NCI-H446 treated with DMSO at 0.1 percent for 48 hours (cell line): ENCODE measurements around the gene RHBDF2.

Experiments
- DNase-seq: peaks from one replicate; lab custom pipeline; 2025; lab: John Stamatoyannopoulos, UW

Gene RHBDF2

DNA sequence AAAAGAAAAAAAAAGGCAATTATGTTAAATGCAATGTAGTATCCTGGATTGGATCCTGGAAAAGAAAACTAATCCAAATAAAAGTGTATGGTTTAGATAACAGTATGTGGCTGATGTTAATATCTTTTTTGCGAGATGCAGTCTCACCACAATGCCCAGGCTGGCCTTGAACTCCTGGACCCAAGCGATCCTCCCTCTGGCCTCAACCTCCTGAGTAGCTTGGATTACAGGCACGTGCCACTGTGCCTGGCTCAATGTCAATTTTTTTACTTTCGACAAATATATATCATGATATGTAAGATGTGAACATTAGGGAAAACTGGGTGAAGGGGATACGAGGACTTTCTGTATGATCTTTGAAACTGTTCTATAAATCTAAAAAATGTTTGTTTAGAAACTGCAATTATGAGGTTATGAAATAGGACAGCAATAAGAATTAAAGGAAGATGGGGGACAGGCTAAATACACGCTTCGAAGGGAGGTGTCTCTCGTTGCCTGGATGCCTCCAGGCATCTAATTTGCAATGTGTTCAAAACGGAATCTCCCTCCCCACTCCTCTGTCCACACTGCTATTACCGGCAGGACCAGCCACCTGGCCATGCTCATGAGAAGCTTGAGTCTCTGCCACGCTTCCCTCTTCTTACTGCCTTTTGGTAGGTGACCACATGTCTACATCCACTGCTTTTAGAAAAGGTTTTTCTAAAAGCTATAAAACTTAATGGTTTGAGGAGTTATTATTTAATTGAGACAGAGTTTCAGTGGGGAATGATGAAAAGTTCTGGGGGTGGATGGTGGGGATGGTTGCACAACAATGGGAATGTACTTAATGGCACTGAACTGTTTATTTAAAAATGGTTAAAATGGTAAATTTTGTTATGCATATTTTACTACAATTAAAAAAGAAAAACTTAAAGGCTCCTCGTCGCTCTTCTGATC is 63.5 kb downstream of the RHBDF2 start:
- no peak for DNase-seq

DNA sequence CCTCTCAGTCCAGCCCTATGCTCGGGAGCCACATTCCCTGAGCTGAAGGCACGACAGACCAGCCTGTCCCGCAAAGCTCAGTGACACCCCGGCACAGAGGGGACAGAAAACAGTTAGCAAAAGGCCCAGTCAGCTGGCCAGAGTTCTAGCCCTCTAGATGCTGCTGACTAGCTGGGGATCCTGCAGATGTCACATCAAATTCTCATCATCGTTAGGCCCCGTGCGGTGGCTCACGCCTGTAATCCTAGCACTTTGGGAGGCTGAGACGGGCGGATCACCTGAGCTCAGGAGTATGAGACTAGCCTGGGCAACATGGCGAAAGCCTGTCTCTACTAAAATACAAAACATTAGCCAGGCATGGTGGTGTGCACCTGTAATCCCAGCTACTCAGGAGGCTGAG is 65.5 kb downstream of the RHBDF2 start:
- DNase-seq, result no peak

DNA sequence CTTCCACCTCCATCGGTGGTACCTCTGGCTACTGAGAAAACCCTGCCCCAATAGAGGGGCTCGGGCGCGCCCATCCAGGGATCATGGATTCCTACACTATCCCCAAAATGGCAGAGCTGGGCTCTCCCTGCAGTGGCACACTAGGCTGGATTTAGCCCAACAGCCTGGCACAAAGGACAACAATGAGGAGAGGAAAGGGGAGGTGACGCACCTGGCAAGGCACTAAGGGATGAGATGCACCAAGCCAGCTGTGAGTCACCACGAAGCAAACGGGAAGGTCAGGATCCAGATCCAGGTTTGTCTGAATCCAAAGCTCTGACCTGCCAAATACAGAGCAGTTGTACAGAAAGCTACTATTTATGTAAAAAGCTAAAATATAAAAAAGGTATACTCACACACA is 66.4 kb downstream of the RHBDF2 start:
- no peak for DNase-seq

DNA sequence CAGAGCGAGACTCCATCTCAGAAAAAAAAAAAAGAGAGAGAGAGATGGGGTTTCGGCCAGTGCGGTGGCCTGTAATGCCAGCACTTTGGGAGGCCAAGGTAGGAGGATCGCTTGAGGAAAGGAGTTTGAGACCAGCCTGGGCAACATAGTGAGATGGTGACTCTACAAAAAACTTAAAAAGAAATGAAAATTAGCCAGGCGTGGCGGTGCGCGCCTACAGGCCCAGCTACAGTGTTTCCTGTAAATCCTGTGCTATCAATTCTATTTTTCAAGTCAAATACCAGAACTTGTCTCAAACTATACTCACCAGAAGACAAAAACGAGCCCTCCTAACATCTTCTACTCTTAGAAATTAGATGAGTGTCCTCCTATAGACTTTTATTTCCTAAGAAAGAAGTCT is 67.5 kb downstream of the RHBDF2 start:
- DNase-seq, result no peak

DNA sequence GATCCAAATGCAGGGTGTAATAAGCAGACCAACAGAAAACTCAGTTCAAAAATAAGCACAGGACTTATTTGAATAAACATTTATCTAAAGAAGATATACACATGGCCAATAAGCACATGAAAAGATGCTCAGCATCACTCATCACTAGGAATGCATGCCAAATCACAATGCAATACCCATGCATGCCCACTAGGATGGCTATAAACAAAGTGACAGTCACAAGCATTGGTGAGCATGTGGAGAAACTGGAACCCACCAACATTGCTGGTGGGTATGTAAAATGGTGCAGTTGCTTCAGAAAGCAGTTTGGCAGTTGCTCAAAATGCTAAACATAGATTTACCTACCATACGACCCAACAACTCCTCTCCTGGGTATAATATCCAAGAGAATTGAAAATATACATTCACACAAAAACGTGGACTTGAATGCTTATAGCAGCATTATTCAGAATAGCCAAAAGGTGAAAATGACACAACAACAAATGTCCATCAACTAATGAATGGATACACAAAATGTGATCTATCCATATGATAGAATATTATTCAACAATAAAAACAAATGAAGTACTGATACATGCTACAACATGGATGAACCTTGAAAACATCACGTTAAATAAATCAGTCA is 68.4 kb downstream of the RHBDF2 start:
- DNase-seq, result peak; percentile 5

DNA sequence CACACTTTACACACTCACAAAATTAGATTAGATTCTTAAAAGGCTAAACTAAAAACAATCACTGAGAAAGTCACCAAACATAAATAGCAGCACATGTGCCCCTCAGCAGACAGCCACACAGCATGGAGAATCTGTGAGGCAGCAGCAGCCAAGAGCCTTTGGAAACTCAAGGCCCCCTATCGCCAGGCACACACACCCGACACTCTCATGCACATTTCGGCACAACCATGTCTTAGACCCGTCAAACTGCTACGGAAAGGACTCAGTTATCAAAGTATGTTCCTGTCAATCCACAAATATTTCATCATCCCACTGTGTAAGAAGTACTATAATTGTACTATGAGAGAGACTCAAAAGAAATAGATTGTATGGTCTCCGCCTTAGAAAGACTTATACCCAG is 69.2 kb downstream of the RHBDF2 start:
- DNase-seq, result no peak

DNA sequence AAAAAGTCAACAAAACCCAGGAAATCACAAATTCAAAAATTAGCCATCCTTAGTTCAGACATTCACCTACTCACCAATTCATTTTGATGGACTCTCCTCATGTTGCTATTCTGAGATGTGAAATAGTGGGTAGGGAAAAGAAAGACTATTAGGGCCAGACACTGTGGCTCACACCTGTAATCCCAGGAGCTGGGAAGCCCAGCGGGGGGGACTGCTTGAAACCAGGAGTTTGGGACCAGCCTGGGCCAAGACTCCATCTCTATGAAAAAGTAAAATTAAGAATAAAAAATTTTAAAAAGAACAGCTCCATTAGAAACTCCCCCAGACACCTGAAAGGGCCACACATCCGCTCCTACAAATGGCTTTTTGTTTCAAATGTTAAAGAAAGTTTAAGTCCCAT is 69.7 kb downstream of the RHBDF2 start:
- no peak for DNase-seq

DNA sequence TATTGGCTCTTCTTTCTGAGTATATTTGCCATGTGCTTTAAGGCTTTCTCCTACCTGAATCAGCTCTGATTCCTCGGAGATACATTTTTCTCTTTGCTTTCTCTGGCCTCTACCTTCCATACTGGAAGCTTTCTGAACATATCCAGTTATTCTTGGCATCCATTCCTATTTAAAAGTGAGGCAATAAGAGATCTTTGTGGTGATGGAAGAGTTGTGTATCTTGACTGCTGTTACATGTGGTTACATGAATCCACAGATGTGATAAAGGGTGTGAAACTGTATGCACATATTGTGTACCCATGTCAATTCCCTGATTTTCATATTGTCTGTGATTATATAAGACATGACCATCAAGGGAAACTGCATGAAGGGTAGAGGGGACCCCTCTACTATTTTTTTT is 72.7 kb downstream of the RHBDF2 start:
- DNase-seq, result no peak

DNA sequence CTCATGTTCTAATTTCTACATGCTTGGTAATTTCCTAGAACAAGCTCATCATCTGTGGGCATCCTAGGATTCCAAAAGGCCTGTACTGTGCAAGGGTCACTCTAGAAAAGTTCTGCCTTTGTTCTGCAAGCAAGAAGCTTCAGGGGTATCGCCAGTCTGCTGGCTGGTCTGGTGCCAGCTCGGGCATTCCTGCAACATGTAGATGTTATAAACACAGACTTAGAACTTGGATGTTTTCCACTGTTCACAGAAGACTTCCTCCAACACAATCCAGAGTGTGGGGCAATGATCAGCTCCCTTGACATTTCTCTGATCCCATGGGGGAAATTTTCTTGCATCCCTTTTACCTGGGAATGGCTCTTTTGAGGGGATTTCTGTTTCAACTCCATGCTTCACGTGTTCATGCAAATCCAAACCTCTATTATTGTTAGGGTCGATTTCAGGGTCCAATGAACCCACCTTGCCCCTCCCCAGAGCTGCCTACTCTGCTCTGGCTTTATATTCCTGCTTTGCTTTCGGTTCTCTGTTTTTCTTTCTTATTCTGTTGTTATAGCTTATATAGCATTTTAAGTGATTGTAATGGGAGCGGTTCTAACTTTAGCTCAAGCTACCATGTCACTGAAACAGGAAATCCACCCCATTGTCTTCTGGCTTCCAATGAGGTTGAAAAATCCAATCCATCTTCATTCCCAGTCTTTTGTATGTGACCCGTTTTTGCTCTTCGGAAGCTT is 73.6 kb downstream of the RHBDF2 start:
- DNase-seq, result no peak

DNA sequence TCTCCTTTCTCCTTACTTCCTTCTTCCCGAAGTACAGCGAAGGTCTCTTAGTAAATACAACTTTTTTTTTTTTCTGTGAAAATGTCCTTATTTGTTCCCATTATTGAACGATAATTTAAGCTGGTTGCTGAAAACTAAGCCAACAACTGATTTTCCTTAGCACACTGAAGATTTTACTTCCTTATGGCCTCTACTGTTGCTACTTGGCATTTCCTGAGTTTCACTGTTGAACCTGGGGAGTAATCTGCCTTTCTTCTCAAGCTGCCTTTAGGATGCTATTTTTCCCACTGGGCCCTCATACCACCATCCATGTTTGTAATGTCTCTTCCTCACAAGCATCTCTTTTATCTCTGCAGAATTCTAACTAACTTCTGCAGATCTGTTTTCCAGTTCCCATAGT is 74.4 kb downstream of the RHBDF2 start:
- no peak for DNase-seq

DNA sequence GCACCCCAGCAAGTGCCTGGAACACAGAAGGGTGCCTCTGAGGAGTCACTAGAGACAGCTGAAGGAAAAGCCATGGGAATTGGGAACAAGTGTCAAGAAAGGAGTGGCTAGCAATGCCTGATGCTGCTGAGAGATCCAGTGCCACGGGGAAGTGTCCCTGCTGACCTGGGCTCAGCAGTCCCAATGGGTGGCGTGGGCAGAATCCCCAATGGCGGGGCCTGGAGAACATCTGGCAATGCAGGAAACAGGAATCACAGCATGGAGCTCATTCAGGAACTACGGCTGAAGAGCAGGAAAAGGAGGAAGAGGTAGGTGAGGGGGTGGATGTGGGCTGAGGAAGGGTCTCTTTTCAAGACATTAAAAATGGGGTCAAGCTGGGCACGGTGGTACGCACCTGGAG is 78.4 kb downstream of the RHBDF2 start:
- DNase-seq, result no peak

DNA sequence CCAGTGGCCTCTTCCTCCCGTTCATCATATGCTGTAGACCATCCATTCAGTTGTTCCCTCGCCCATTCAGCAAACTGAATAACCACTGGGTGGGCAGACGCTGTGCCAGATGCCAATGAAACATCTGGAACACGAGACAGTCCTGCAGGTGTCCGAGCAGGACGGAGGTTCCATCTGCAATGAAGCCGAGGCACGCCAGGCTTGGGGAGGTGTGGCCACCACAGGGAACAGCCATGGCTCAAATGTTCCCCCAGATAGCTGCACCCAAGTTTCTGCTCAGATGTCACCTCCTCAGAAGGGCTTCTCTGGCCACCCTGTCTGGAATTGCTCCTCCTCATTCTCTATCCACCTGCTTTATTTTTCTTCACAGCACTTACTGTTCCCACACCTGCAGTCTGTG is 78.8 kb downstream of the RHBDF2 start:
- DNase-seq, result no peak

DNA sequence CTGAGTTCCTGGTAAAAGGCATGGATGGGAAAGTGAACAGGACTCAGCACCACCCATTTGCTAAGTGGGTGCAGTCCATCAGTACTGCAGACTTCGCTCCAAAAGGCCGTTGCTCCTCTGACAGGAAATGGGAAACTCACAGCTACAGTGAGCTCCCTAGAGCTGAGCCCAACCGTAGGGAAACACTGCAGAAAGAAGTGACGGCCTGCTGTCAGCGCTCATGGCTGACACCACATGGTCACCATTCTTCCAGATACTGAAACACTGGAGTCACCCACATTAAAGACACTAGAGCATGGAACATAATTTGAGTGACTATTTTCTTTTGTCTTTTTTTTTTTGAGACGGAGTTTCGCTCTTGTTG is 80.2 kb downstream of the RHBDF2 start:
- DNase-seq, result no peak
